Gastrocnemius medialis (tissue), 4 donors: ENCODE measurements around the gene RMC1.

Experiments used
- CTCF ChIP-seq, 5 experiments: fragments of 450-650 bp in 3 of 5; fragments of 200-600 bp in 2 of 5; sonication (generic) in 2 of 5; IDR thresholded peaks in 4 of 5; conservative IDR thresholded peaks in 1 of 5; 1 replicate in 4 of 5; 2 replicates in 1 of 5; pipeline ENCODE4 v1.5.1; 2016 to 2019; ENCODE audit warnings: antibody characterized with exemption in 5 of 5, mild to moderate bottlenecking in 3 of 5, moderate library complexity in 3 of 5
- POLR2A ChIP-seq, 2 donors: fragments of 450-650 bp; IDR thresholded peaks; one replicate each; pipeline ENCODE4 v1.6.1; 2017; ENCODE audit warnings: antibody characterized with exemption in 2 of 2, mild to moderate bottlenecking in 2 of 2, moderate library complexity in 2 of 2

- TF ChIP-seq CTCF (IDR thresholded peaks at IDR 0.05 in 4 of 5, conservative IDR thresholded peaks at IDR 0.05 in 1 of 5): no peak
- no peak for TF ChIP-seq POLR2A (IDR thresholded peaks at IDR 0.05)
These were observed 44.0 kb downstream of the RMC1 start for GRCh38 chr18:23547306-23547705.
